ENCODE data around the gene ADGRV1. TPM values are rescaled to one million over a fixed set of nuclear protein-coding genes. Genes with fewer than 3 reads are reported as not detected.

Gene ADGRV1
- total and polyA plus RNA-seq, 8 donors, result 12.5 to 36.4 (median 16.9) TPM

DNA sequence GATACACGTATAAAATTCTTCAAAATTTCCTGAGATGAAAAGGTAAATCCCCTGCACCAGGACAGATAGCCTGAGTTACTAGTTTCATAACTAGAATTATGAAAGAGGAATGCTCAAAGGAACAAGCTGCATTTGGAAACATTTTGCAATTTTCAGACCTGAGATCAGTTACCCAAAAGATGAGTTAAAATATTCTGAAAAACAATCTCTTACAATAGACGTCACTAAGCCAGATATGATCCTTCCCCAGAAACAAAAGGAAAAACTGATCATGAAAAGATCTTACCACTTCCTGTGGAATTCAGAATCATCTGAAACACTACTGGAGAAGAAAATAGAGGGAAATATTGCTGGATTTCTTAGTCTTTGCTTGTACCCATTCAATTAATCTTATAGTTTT lies 619.9 kb downstream of the ADGRV1 start:
- TF ChIP-seq, protein P1, sequence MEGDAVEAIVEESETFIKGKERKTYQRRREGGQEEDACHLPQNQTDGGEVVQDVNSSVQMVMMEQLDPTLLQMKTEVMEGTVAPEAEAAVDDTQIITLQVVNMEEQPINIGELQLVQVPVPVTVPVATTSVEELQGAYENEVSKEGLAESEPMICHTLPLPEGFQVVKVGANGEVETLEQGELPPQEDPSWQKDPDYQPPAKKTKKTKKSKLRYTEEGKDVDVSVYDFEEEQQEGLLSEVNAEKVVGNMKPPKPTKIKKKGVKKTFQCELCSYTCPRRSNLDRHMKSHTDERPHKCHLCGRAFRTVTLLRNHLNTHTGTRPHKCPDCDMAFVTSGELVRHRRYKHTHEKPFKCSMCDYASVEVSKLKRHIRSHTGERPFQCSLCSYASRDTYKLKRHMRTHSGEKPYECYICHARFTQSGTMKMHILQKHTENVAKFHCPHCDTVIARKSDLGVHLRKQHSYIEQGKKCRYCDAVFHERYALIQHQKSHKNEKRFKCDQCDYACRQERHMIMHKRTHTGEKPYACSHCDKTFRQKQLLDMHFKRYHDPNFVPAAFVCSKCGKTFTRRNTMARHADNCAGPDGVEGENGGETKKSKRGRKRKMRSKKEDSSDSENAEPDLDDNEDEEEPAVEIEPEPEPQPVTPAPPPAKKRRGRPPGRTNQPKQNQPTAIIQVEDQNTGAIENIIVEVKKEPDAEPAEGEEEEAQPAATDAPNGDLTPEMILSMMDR (IDR thresholded peaks at IDR 0.05), result no peak
- H3K27me3 ChIP-seq, result no peaks in the 10 kb centered on the region
- H3K4me3 ChIP-seq, result no peak overlapping the region
- H3K9me3 ChIP-seq, result no peaks in the 10 kb centered on the region
- peak overlapping the region in 1 of 2 donors; percentile 4 for H3K27ac ChIP-seq
- intact Hi-C loops (cut with DNase I), result no loop called here
- DNase-seq (no peak), ATAC-seq (no peak)
- H3K4me1 ChIP-seq, result peaks cover 0 to 19% of the 10 kb centered on the region in 2 donors
- H3K36me3 ChIP-seq, result no peaks in the 10 kb centered on the region

DNA sequence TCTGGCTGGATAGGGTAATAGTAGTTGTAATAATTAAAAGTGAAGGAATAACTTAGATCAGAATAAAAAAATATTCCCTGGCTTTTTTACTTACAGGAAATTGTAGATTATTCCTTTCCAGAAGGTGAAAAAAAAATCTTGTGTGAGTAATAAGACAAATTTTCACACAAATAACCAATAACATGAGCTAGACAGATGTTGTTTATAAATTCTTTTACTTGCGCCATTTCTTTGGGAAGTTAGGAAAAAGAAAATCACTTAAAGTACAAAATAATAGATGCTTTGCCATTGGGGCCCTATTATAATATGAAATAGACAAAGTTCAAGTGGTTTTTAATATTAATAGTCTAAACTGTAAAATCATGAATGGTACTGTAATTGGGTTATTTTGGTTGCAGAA lies 620.4 kb downstream of the ADGRV1 start:
- peak overlapping the region; percentile 24 to 30 for H3K27ac ChIP-seq
- no peak for ATAC-seq
- intact Hi-C loops (cut with DNase I), result no loop called here

DNA sequence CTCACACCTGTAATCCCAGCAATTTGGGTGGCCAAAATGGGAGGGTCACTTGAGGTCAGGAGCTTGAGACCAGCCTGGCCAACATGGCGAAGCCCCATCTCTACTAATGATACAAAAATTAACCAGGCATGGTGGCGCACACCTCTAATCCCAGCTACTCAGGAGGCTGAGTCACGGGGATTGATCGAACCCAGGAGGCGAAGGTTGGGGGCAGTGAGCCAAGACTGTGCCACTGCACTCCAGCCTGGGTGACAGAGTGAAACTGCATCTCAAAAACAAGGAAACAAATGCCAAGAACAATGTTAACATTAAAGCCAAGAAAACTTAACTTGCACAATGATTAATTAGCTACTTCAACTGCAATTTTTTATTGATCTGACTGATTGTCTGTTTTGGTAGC lies 621.9 kb downstream of the ADGRV1 start:
- Histone ChIP-seq H3K27me3 (no peaks in the 10 kb centered on the region), H3K9me3 (no peaks in the 10 kb centered on the region), H3K4me1 (peaks cover 0 to 25% of the 10 kb centered on the region in 2 donors), H3K4me3 (no peak overlapping the region), H3K27ac (no peak overlapping the region), H3K36me3 (no peaks in the 10 kb centered on the region)
- no peak for DNase-seq
- TF ChIP-seq, protein P1 (IDR thresholded peaks at IDR 0.05), result no peak
- intact Hi-C loops (cut with DNase I), result no loop called here
- no peak for ATAC-seq

More for the DNA sequence above, 620.4 kb downstream of the ADGRV1 start:
- TF ChIP-seq, protein P1 (IDR thresholded peaks at IDR 0.05), result no peak
- H3K36me3 ChIP-seq, result no peaks in the 10 kb centered on the region
- no peaks in the 10 kb centered on the region for H3K9me3 ChIP-seq
- H3K27me3 ChIP-seq, result no peaks in the 10 kb centered on the region
- no peak overlapping the region for H3K4me3 ChIP-seq
- peaks cover 0 to 25% of the 10 kb centered on the region in 2 donors for H3K4me1 ChIP-seq
- no peak for DNase-seq

DNA sequence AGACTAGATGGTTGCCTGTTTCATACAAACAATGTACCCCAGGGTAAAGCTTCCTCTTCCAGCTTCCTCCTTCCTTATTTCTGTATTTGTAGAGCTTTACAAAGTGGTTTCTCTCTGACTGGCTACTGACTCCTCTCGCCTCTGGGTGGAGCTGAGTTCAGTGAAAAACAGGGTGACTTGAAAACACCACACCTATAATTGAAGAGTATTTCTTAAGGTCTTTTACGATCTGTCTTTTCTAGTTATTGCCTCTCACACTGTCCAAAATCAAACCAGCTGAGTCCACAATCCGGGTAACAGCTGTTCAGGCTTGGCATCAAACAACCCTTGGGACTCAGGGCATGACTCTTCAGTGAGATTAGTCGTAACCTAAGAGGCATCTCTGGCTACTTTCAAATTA lies 624.2 kb downstream of the ADGRV1 start:
- H3K4me3 ChIP-seq, result no peak overlapping the region
- H3K4me1 ChIP-seq, result peaks cover 0 to 33% of the 10 kb centered on the region in 2 donors
- DNase-seq (peak in 1 of 4 donors; percentile 49), ATAC-seq (peak; percentile 83)
- no peaks in the 10 kb centered on the region for H3K36me3 ChIP-seq
- no peaks in the 10 kb centered on the region for H3K27me3 ChIP-seq
- intact Hi-C loops (cut with DNase I), result no loop called here
- no peaks in the 10 kb centered on the region for H3K9me3 ChIP-seq
- peak overlapping the region in 1 of 2 donors; percentile 87 for H3K27ac ChIP-seq
- TF ChIP-seq, protein P1 (IDR thresholded peaks at IDR 0.05), result no peak

DNA sequence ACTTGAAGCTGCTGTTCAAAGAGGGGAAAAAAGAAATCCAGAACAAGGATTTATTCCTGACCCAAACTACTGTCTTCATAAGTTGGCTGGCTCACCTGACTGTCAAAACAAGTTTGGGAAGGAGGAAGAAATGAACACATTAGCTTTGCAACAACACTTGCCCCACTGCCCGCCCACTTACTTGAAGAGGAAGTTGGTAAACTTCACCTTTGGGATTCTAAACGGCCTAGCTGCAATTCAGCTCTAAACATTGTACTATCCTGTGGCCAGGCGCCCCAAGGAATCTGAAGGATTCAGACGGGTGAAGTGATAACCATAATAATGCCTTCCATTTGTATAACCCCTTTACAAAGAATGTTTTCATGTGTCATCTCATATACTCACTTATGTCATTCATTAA lies 625.1 kb downstream of the ADGRV1 start:
- TF ChIP-seq, protein P1 (IDR thresholded peaks at IDR 0.05), result no peak
- DNase-seq (peak in 2 of 4 donors; percentile 62 to 72), ATAC-seq (peak; percentile 37)
- Histone ChIP-seq H3K9me3 (no peaks in the 10 kb centered on the region), H3K4me3 (no peak overlapping the region), H3K4me1 (peaks cover 0 to 28% of the 10 kb centered on the region in 2 donors), H3K36me3 (no peaks in the 10 kb centered on the region), H3K27me3 (no peaks in the 10 kb centered on the region), H3K27ac (peak overlapping the region in 1 of 2 donors; percentile 87)
- intact Hi-C loops (cut with DNase I), result no loop called here
